Measurements from ENCODE around the gene COBLL1. TPM values are rescaled to one million over a fixed set of nuclear protein-coding genes. Genes with fewer than 3 reads are reported as not detected.

COBLL1 gene
- total RNA-seq, 4 donors from 2014 or later = 42.2 to 59.4 (median 45.2) TPM

DNA sequence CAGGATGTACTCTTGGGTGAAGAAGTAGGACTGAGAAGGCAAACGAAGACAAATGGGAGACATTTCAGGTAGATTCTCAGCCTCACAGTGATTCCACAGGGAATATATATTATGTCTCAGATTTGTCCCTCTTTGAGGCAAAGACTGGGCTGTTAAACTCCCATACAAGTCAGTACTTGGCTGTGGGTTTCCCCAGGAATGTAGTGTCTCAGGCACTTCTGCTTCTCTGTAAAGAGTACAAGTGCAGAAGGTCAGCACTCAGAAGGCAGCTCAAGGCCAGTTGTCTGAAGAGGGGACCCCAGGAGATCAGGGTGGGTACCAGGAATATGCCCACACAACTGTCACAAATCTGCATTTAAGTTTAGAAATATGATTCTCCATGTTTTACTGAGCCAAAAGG is 39.9 kb upstream of the COBLL1 start:
- Histone ChIP-seq H3K9me3 (no peaks in the 10 kb centered on the region), H3K4me3 (no peak overlapping the region), H3K27me3 (no peaks in the 10 kb centered on the region), H3K27ac (no peak overlapping the region), H3K4me1 (peaks cover 0 to 4% (median 0%) of the 10 kb centered on the region in 4 donors), H3K36me3 (no peaks in the 10 kb centered on the region)
- no peak for TF ChIP-seq POLR2A (IDR thresholded peaks at IDR 0.05)
- TF ChIP-seq, protein P1, sequence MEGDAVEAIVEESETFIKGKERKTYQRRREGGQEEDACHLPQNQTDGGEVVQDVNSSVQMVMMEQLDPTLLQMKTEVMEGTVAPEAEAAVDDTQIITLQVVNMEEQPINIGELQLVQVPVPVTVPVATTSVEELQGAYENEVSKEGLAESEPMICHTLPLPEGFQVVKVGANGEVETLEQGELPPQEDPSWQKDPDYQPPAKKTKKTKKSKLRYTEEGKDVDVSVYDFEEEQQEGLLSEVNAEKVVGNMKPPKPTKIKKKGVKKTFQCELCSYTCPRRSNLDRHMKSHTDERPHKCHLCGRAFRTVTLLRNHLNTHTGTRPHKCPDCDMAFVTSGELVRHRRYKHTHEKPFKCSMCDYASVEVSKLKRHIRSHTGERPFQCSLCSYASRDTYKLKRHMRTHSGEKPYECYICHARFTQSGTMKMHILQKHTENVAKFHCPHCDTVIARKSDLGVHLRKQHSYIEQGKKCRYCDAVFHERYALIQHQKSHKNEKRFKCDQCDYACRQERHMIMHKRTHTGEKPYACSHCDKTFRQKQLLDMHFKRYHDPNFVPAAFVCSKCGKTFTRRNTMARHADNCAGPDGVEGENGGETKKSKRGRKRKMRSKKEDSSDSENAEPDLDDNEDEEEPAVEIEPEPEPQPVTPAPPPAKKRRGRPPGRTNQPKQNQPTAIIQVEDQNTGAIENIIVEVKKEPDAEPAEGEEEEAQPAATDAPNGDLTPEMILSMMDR (IDR thresholded peaks at IDR 0.05) = no peak
- DNase-seq = no peak

DNA sequence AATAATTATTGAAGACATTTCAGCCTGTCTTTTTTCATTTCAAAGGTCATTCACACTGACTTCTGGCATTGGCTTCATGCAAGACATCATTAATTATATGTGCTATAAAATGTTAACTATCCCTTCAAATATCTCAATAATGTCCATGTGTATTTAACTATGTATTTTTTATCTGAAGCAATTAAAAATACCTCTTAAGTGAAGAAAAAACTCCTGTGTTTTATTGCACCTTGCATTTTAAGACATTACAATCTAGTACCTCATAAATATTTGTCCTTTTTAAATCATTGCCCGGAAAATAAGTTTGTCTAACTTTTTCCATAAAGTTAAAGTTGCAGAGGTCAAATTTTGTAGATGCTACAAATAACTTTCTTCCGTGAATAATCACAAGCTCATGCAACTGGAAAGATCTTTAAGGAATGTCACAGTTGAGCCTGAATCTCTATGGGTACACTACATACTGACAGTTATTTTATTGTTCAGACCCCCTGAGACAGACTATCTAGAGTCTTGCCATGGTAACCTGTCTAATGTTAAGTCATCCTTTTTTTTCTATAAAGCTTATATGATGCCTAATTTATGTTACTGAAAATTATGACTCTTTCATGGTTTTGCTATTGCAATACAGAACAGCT is 38.4 kb upstream of the COBLL1 start:
- H3K36me3 ChIP-seq = no peaks in the 10 kb centered on the region
- H3K4me1 ChIP-seq = peaks cover 0 to 4% (median 0%) of the 10 kb centered on the region in 4 donors
- H3K27me3 ChIP-seq = no peaks in the 10 kb centered on the region
- TF ChIP-seq POLR2A (IDR thresholded peaks at IDR 0.05) = no peak
- TF ChIP-seq, protein P1 (IDR thresholded peaks at IDR 0.05) = no peak
- no peak overlapping the region for H3K4me3 ChIP-seq
- no peak overlapping the region for H3K27ac ChIP-seq
- H3K9me3 ChIP-seq = no peaks in the 10 kb centered on the region
- DNase-seq = no peak

- TF ChIP-seq POLR2A (IDR thresholded peaks at IDR 0.05) = no peak
- TF ChIP-seq, protein P1 (IDR thresholded peaks at IDR 0.05) = no peak
- H3K27me3 ChIP-seq = no peaks in the 10 kb centered on the region
- H3K27ac ChIP-seq = no peak overlapping the region
- no peaks in the 10 kb centered on the region for H3K9me3 ChIP-seq
- no peaks in the 10 kb centered on the region for H3K36me3 ChIP-seq
- H3K4me3 ChIP-seq = no peak overlapping the region
- no peak for DNase-seq
- H3K4me1 ChIP-seq = peaks cover 0 to 4% (median 0%) of the 10 kb centered on the region in 4 donors
Measured at GRCh38 chr2:164877927-164878326, 36.3 kb upstream of the COBLL1 start.

DNA sequence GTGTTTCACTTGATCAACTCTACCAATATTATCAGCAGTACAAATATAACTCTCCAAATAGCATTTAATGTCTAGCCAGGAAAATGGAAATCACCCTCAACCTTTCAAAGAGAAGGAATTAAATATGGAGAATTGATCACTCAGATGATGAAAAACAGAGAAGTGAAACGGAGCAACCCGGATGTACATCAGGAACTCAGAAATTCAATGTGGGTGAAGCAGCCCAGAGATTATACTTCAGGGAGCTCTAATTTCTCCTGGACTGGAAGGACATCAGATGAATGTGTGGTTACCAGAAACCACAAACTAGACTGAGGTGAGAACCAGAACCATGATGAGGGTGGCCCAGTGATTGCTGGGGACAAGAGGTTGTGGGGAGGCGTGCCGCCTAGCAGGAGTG is 35.5 kb upstream of the COBLL1 start:
- Histone ChIP-seq H3K4me1 (peaks cover 0 to 4% (median 0%) of the 10 kb centered on the region in 4 donors), H3K4me3 (no peak overlapping the region), H3K27ac (no peak overlapping the region), H3K27me3 (no peaks in the 10 kb centered on the region), H3K36me3 (no peaks in the 10 kb centered on the region), H3K9me3 (no peaks in the 10 kb centered on the region)
- TF ChIP-seq POLR2A (IDR thresholded peaks at IDR 0.05) = no peak
- DNase-seq = no peak

DNA sequence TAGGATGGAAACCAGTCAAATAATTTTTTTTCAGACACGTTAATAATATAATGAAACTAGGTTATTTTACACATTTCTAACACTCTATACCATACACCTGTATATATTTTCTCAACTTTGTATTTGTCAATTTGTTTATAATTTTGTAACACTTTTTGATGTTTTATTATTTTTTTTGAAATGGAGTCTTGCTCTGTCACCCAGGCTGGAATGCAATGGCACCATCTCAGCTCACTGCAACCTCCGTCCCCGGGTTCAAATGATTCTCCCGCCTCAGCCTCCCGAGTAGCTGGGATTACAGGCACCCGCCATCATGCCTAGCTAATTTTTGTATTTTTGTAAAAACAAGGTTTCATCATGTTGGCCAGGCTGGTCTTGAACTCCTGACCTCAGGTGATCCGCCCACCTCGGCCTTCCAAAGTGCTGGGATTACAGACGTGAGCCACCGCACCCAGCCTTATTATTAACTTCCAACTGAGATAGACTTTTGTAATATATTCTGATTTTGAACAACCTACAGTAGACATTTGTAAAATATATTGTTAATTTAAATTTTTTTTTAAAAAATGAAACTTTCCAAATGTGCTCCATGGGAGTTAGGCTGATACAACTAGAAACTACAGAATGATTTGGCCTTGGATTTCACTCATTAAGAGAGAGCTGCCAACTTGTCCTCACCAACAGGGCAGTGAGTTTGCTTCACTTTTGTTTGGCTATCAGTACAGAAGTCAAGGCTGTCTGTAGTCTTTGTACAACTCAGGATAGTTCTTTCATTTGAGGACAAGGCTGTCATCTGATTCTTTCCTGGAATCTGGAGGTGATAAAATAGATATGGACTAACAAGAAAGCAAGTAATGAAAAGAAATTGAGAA is 33.9 kb upstream of the COBLL1 start:
- H3K9me3 ChIP-seq = no peaks in the 10 kb centered on the region
- H3K4me3 ChIP-seq = no peak overlapping the region
- H3K36me3 ChIP-seq = no peaks in the 10 kb centered on the region
- no peak for DNase-seq
- no peak for TF ChIP-seq POLR2A (IDR thresholded peaks at IDR 0.05)
- TF ChIP-seq, protein P1 (IDR thresholded peaks at IDR 0.05) = no peak
- no peak overlapping the region for H3K27ac ChIP-seq
- peaks cover 0 to 4% (median 0%) of the 10 kb centered on the region in 4 donors for H3K4me1 ChIP-seq
- H3K27me3 ChIP-seq = no peaks in the 10 kb centered on the region
